PC-9 (cell line): ENCODE measurements around the gene LRRC23. TPM values are rescaled to one million over a fixed set of nuclear protein-coding genes. Genes with fewer than 3 reads are reported as not detected.

Experiments used
- BruUV-seq: library from RNA; stranded (reverse); fragments of 400-500 nt; replicated peaks from 2 replicates; lab custom pipeline; 2021; lab: Mats Ljungman, UMichigan
- CTCF ChIA-PET: fragments of 300-600 bp; sonication (Branson Sonifier 250); formaldehyde crosslinking; loops from one replicate; lab custom pipeline; 2022; ENCODE audit warnings: antibody characterized with exemption; lab: Charles Lee
- POLR2A ChIA-PET: fragments of 300-600 bp; sonication (Branson Sonifier 250); formaldehyde crosslinking; loops from one replicate; lab custom pipeline; 2022; ENCODE audit warnings: antibody characterized with exemption; ENCODE audit not compliant: unreplicated experiment; lab: Charles Lee
- DNase-seq, 2 experiments: peaks; one replicate each; pipeline versions ENCODE4 v3.0.0 to v3.0.0-alpha.2; 2015 to 2022; ENCODE audit warnings: mixed read lengths in 1 of 2
- H2AFZ ChIP-seq: fragments of 200-600 bp; sonication (generic); 2 replicates; pipeline ENCODE4 v1.8.1; 2017; ENCODE audit warnings: antibody characterized with exemption
- H3F3A ChIP-seq: fragments of 200-600 bp; sonication (generic); 2 replicates; pipeline ENCODE4 v1.8.1; 2017; ENCODE audit warnings: antibody characterized with exemption, mild to moderate bottlenecking, low read depth; ENCODE audit not compliant: insufficient read depth
- H3K27ac ChIP-seq: fragments of 200-600 bp; sonication (generic); 2 replicates; pipeline ENCODE4 v1.6.1; 2016; ENCODE audit warnings: mixed run types
- H3K27me3 ChIP-seq: fragments of 200-600 bp; sonication (generic); 2 replicates; pipeline ENCODE4 v1.6.1; 2016; ENCODE audit warnings: low read depth, mixed run types; ENCODE audit not compliant: insufficient read depth
- H3K36me3 ChIP-seq: fragments of 200-600 bp; sonication (generic); 2 replicates; pipeline ENCODE4 v1.6.1; 2016; ENCODE audit warnings: low read depth, mixed run types
- H3K4me1 ChIP-seq: fragments of 200-600 bp; sonication (generic); replicated peaks from 2 replicates; pipeline ENCODE4 v1.6.1; 2016; ENCODE audit warnings: mixed run types; ENCODE audit not compliant: insufficient read depth
- H3K4me2 ChIP-seq: fragments of 200-600 bp; sonication (generic); 2 replicates; pipeline ENCODE4 v1.6.1; 2017; ENCODE audit warnings: mixed run types
- H3K4me3 ChIP-seq: fragments of 200-600 bp; sonication (generic); 2 replicates; pipeline ENCODE4 v1.6.1; 2016; ENCODE audit warnings: mixed run types
- H3K79me2 ChIP-seq: fragments of 200-600 bp; sonication (generic); 2 replicates; pipeline ENCODE4 v1.6.1; 2017; ENCODE audit warnings: low read depth, mixed run types
- H3K9me2 ChIP-seq: fragments of 200-600 bp; sonication (generic); 2 replicates; pipeline ENCODE4 v1.8.1; 2017; ENCODE audit warnings: mild to moderate bottlenecking; ENCODE audit not compliant: insufficient read depth
- H3K9me3 ChIP-seq: fragments of 200-600 bp; sonication (generic); 2 replicates; pipeline ENCODE4 v1.8.1; 2016; ENCODE audit warnings: low read depth; ENCODE audit not compliant: insufficient read depth
- H4K20me1 ChIP-seq: fragments of 200-600 bp; sonication (generic); 2 replicates; pipeline ENCODE4 v1.8.1; 2017; ENCODE audit not compliant: insufficient read depth
- CTCF ChIP-seq: fragments of 200-600 bp; sonication (generic); conservative IDR thresholded peaks from 2 replicates; pipeline ENCODE4 v1.6.1; 2017; ENCODE audit warnings: mixed run types, antibody characterized with exemption, mild to moderate bottlenecking, moderate library complexity
- EZH2 ChIP-seq: fragments of 200-600 bp; sonication (generic); IDR thresholded peaks from 2 replicates; pipeline ENCODE4 v1.8.0; 2017; ENCODE audit warnings: antibody characterized with exemption, low read depth
- intact Hi-C: fragments of 100-400 bp; cut with micrococcal nuclease; formaldehyde crosslinking; loops from one replicate; pipeline ENCODE4 v1.10.0; 2022; ENCODE audit not compliant: unreplicated experiment
- total RNA-seq: library from RNA; stranded (reverse); gene quantifications from 2 replicates; pipeline ENCODE4 v1.2.3, GENCODE V29; 2021

LRRC23 gene
- total RNA-seq, 1 experiment from 2014 or later = 29.3 TPM

- no peaks in the 10 kb centered on the region for H3K9me3 ChIP-seq
- H3K36me3 ChIP-seq = peaks cover 4% of the 10 kb centered on the region; the same call in 1 of the 2 replicates
- no peaks in the 10 kb centered on the region for H3K9me2 ChIP-seq
- BruUV-seq = no TSS peak
- H3K79me2 ChIP-seq = peaks cover 60% of the 10 kb centered on the region
- CTCF ChIA-PET = no interaction called here
- no peak for DNase-seq
- H3F3A ChIP-seq = peaks cover 48% of the 10 kb centered on the region
- peak overlapping the region; percentile 95 for H3K4me2 ChIP-seq
- intact Hi-C loops = loop anchor here (5.0 kb wide), 1 partner anchor 259 kb away; the partner anchor contains the start of gene PEX5
- H3K4me3 ChIP-seq = peak overlapping the region; percentile 82
- H2AFZ ChIP-seq = peak overlapping the region; percentile 84
- H4K20me1 ChIP-seq = peaks cover 23% of the 10 kb centered on the region; the same call in 1 of the 2 replicates
- POLR2A ChIA-PET = interaction anchor here (0.7 kb wide), 1 partner anchor 165 kb away, joined by 3 read pairs; no protein-coding TSS in a partner anchor
- TF ChIP-seq CTCF (no peak), EZH2 (no peak)
- no peaks in the 10 kb centered on the region for H3K27me3 ChIP-seq
- H3K4me1 ChIP-seq = peaks cover 53% of the 10 kb centered on the region
- no peak overlapping the region for H3K27ac ChIP-seq
These were observed 23.5 kb downstream of the LRRC23 start for GRCh38 chr12:6928022-6928702.

- no peak for DNase-seq
- no peak overlapping the region for H3K27ac ChIP-seq
- BruUV-seq = no TSS peak
- H3K4me3 ChIP-seq = peak overlapping the region; percentile 82
- peak overlapping the region; percentile 95 for H3K4me2 ChIP-seq
- H3K4me1 ChIP-seq = peaks cover 53% of the 10 kb centered on the region
- intact Hi-C loops = loop anchor here (5.0 kb wide), 1 partner anchor 258 kb away; the partner anchor contains the start of gene PEX5
- H3K79me2 ChIP-seq = peaks cover 67% of the 10 kb centered on the region
- peaks cover 28% of the 10 kb centered on the region; the same call in 1 of the 2 replicates for H4K20me1 ChIP-seq
- POLR2A ChIA-PET = interaction anchor here (0.7 kb wide), 1 partner anchor 164 kb away, joined by 3 read pairs; no protein-coding TSS in a partner anchor
- no peaks in the 10 kb centered on the region for H3K9me3 ChIP-seq
- H3F3A ChIP-seq = peaks cover 55% of the 10 kb centered on the region
- H3K9me2 ChIP-seq = no peaks in the 10 kb centered on the region
- CTCF ChIA-PET = interaction anchor here (0.5 kb wide), 2 partner anchors 20 to 180 kb away, joined by 3 to 7 read pairs; partner anchors contain the start of gene C1RL
- H2AFZ ChIP-seq = peak overlapping the region; percentile 84
- no peaks in the 10 kb centered on the region for H3K27me3 ChIP-seq
- TF ChIP-seq CTCF = no peak
- TF ChIP-seq EZH2 = no peak
- H3K36me3 ChIP-seq = peaks cover 11% of the 10 kb centered on the region
These were observed 24.2 kb downstream of the LRRC23 start for GRCh38 chr12:6928703-6929407.
